HG03460 (cell line): ENCODE measurements around the gene SEPTIN10.

Experiments used
- ATAC-seq: cut with Tn5 transposase; IDR thresholded peaks from one replicate; pipeline ENCODE4 v1.9.1; 2021; ENCODE audit not compliant: unreplicated experiment

Gene SEPTIN10

GRCh38 chr2:109501461-109501860 lies 112.3 kb downstream of the SEPTIN10 start:
- ATAC-seq, result no peak

DNA sequence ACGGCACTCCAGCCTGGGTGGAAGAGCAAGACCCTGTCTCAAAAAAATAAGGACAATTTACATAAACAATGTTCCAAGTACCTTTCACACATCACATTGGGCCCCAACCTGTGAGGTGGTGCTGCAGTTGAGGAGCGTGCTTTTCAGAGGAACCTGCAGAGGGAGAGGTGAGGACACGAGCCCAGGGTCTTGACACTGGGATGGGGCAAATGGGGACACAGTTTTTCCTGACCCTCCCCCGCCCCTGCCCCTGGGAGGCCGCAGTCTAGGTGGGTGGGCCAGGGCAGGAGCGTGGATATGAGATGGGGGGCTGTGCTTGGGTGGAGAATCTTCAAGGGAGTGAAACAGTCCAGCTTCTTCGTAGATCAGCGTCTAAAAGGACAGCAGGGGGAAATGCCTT lies 112.9 kb downstream of the SEPTIN10 start:
- no peak for ATAC-seq

DNA sequence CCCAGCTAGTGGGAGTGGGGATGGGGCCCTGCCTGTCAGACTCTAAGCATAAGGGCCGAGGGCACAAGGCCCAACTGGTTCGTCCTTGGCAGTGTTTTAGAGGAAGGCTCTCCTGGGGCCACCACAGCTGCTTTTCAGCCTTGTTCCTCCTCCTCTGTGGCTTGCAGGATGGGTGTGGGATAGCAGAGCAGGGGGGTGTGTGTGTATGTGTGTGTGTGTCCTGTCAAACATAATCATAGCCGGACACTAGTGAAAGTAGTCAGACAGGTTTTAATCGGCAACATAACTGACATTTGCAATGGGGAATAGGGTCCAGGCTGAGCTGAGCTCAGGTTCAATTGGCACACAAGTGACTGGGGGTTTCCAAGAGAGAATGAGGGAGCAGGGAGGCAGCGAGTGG lies 114.2 kb downstream of the SEPTIN10 start:
- no peak for ATAC-seq

DNA sequence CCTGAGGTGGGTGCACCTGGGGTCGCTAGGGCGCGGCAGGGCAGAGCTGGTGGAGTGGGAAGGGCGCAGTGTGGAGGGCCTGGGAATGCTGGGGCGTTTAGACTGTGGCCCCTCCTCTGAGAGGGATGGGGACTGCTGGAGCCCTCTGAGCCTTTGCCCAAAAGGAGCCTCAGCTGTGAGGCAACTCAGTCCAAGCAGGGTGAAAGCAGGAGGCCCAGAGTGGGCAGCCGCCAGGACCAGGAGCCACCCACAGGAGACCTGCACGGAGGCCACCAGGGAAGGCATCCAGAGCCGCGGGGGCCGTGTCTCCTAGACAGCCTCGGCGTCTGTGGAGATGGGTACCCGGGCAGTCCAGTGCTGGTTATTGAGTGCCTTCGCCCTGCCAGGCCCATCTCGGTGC lies 114.9 kb downstream of the SEPTIN10 start:
- no peak for ATAC-seq

DNA sequence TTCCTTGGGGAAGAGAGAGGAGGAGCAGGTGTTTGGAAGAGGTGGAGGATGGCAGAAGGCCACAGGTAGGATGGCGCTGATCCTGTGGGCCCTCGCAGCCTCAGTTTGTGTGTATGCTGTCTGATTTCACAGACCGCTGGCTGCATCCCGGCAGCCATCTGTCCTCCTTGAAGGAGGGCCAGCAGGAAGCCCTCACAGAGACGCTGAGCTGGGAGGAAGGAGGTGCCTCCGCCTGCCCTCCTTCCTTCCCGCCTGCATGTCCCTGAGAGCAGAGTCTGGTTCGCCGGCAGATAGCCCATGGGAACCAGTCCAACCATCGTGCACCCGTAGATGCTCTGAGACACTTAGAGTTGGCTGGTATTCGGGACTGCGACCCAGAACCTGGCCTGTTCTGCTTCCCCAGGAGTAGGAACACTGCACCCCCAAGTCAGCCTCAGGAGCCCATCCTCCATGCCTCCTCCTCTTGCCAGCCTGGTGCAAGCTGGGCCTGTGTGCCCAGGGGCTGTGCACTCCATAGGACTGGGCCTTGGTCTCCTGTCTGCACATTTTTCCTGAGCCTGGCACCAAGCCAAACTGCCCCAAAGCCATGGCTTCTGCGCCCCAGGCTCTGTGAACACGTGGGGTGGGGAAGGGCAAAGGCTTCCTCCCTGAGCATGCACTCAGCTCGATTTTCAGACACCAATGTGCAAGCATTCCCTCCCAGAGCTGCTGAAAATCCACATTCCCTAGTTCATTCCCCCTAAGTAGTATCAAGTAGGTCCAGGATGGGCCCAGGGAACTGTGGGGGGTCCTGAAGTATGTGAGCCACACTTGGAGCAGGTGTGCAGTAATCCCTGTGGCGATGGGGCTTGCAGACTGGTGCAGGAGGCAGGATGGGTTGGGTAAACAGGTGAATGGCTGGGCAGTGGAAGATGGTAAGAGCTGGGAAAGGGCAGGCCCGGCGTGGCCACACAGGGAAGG lies 115.6 kb downstream of the SEPTIN10 start:
- ATAC-seq, result no peak

GRCh38 chr2:109497463-109497862 lies 116.3 kb downstream of the SEPTIN10 start:
- ATAC-seq, result no peak

DNA sequence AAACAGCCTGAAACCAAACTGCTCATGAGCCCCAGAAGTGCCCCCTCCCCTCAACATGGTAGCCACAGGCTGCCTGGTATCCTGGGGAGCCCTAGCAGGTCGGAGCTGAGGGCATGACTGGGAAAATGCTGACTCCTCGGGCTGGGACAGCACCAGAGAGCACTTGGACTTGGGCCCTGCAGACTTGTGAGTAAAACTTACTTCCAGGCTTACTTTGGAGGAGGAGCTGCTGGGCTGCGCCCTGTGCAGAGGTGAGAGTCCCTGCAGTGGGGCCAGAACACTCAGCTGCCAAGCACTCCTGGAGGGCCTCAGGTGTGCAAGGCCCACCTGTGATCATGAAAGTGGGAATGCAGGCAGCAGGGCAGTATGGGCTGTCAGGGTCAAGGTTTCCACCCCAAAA lies 119.4 kb downstream of the SEPTIN10 start:
- no peak for ATAC-seq

GRCh38 chr2:109493176-109493935 lies 120.4 kb downstream of the SEPTIN10 start:
- no peak for ATAC-seq
